Measurements from ENCODE around the gene TIGD4. TPM values are rescaled to one million over a fixed set of nuclear protein-coding genes. Genes with fewer than 3 reads are reported as not detected.

TIGD4 gene
- polyA plus RNA-seq, 10 donors, result 0.94 to 5.2 (median 3.3) TPM

DNA sequence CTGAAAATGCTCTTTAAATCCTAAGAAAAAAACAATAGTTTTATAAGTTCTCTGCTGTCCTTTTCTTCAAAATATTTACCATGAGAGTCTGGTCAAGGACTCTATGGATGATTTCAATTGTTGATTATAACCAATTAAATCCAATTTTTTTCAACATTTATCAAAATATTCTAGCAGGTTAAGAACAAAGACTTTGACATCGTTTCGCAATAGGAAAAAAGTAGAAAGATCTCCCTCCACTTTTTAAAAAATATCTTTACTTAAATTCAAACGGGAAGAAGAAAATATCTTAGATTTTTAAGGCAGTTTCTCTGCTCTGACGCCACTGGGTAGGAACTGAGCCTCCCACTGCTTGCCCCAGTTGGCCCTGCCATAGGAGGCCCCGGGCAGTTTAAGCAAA is 55.0 kb downstream of the TIGD4 start:
- DNase-seq, result no peak

DNA sequence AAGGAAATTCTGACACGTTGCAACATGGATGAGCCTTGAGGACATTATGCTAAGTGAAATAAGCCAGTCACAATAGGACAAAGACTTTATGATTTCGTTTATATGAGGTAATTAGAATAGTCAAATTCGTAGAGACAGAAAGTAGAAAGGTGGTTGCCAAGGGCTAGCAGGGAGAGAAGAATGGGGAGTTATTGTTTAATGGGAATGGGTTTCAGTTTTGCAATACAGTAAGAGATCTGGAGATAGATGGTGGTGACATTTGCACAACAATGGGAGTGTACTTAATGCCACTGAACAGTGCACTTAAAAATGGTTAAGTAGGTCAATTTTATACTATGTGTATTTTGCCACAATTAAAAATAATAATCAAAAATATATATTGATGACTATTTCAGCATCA is 56.3 kb downstream of the TIGD4 start:
- no peak for DNase-seq

DNA sequence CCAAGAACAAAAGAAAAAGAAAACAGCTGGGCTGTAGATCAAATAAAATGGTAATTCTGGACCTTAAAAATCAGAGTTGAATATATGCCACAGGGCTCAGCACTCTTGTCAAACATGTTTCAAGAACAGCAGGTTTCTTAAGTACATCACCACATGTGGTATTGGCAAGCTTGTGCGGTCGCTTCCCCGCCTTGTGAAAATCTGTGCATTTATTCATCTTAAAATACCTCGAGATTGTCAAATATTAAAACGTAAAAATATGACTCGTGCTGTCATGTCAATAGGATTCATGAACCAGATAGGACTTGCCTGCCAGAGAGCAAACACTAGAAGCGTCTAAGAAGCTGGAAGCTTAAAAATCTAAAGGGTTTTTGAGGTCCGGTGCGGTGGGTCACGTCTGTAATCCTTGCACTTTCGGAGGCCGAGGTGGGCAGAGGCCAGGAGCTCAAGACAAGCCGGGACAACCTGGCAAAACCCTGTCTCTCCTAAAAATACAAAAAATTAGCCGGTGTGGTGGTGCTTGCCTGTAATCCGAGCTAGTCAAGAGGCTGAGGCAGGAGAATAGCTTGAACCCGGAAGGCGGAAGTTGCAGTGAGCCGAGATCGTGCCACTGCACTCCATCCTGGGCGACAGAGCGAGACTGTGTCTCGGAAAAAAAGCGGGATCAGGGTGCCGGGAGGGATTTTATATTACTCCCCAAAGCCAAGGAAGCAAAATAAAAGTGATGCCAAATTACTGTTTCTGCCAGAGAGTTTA is 59.6 kb downstream of the TIGD4 start:
- peak in 2 of 3 donors; percentile 56 to 62 for DNase-seq

Other genes with a start within 250 kb of the TIGD4 start
- 10 to 100 TPM; 19.8 to 38.0 (median 29.3) TPM for gene FBXW7, start 243.6 kb downstream of the TIGD4 start, polyA plus RNA-seq (ENCODE audit: insufficient read length in 10 of 10)
- gene TMEM154, start 99.7 kb downstream of the TIGD4 start, polyA plus RNA-seq (ENCODE audit: insufficient read length in 10 of 10), result 1 to 10 TPM in 7 of 10 donors, under 1 TPM in 3; 0.35 to 6.2 (median 1.1) TPM
- 10 to 100 TPM; 17.3 to 27.0 (median 20.9) TPM for gene ARFIP1, start 224 bp upstream of the TIGD4 start, polyA plus RNA-seq (ENCODE audit: insufficient read length in 10 of 10)
- gene FHDC1, start 156.6 kb upstream of the TIGD4 start, polyA plus RNA-seq (ENCODE audit: insufficient read length in 10 of 10), result 10 to 100 TPM in 2 of 10 donors, 1 to 10 TPM in 8; 5.9 to 11.5 (median 7.8) TPM